Adipocyte (in vitro differentiated cells): Measurements from ENCODE around the gene OTOP2.
"Not testable (repeated sequence)": the region's sequence is repeated elsewhere in the genome, so short reads cannot be mapped to it uniquely, and the experiment has no call there.

Source experiments
- DNase-seq: peaks from one replicate; pipeline ENCODE4 v3.0.0-alpha.2; 2015; ENCODE audit warnings: low read depth
- H3K27me3 ChIP-seq: replicated peaks from 2 replicates; pipeline ENCODE4 v1.7.0; 2013; ENCODE audit warnings: mild to moderate bottlenecking, low read length, moderate library complexity; ENCODE audit not compliant: control insufficient read depth, insufficient read depth
- H3K36me3 ChIP-seq: 2 replicates; pipeline ENCODE4 v1.7.0; 2013; ENCODE audit warnings: low read length, mild to moderate bottlenecking, moderate library complexity; ENCODE audit not compliant: control insufficient read depth, insufficient read depth, severe bottlenecking
- H3K4me1 ChIP-seq: 2 replicates; pipeline ENCODE4 v1.7.0; 2013; ENCODE audit warnings: mild to moderate bottlenecking, low read length, moderate library complexity; ENCODE audit not compliant: control insufficient read depth, insufficient read depth
- H3K4me3 ChIP-seq: 2 replicates; pipeline ENCODE4 v1.7.0; 2013; ENCODE audit warnings: mild to moderate bottlenecking, low read length, moderate library complexity
- H3K9ac ChIP-seq: 2 replicates; pipeline ENCODE4 v1.7.0; 2013; ENCODE audit warnings: mild to moderate bottlenecking, low read length, moderate library complexity
- H3K9me3 ChIP-seq: 2 replicates; pipeline ENCODE4 v1.7.0; 2013; ENCODE audit warnings: mild to moderate bottlenecking, low read length, moderate library complexity; ENCODE audit not compliant: control insufficient read depth

The OTOP2 gene

DNA sequence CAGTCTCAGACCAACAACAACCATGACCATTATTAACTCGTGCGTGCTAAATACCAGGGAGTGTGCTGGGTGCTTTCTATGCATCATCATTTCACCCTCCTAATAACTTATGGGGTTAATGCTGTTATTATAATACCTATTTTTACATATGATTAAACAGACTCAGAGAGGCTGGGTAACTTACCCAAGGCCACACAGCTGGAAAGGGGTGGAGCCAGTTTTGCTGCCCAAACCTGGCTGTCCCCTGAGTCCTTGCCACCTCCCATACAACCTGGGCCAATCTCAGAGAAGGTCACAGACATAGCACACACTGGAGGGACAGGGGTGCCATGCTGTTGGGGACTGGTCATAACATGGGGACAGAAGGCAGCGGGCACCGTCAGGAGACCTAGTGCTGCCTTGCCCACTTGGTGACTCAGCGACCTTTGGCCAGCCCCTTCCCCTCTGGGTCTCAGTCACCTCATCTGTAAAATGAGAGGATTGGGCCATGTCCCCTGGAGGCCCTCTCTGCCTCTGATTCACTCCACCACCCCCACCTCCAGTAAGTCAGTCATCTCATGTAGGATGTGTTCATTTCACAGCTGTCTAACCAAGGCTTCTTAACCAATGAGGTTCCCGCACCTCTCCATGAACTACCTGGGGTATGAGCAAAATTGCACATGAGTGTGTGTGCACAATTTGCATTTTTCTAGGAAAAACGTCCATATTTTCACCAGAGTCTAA is 19.2 kb upstream of the OTOP2 start:
- Histone ChIP-seq H3K27me3 (peaks cover 51% of the 10 kb centered on the region), H3K4me3 (no peak overlapping the region), H3K9me3 (peaks cover under 1% of the 10 kb centered on the region), H3K4me1 (no peaks in the 10 kb centered on the region), H3K9ac (no peak overlapping the region), H3K36me3 (no peaks in the 10 kb centered on the region)
- no peak for DNase-seq

DNA sequence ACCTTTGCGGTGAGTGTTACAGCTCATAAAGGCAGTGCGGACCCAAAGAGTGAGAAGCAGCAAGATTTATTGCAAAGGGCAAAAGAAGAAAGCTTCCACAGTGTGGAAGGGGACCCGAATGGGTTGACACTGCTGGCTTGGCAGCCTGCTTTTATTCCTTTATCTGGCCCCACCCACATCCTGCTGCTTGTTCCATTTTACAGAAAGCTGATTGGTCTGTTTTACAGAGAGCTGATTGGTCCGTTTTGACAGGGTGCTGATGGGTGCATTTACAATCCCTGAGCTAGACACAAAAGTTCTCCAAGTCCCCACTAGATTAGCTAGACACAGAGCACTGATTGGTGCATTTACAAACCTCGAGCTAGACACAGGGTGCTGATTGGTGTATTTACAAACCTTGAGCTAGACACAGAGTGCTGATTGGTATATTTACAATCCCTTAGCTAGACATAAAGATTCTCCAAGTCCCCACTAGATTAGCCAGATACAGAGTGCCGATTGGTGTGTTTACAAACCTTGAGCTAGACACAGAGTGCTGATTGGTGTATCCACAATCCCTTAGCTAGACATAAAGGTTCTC is 17.8 kb upstream of the OTOP2 start:
- H3K4me1 ChIP-seq, DNase-seq, H3K4me3 ChIP-seq: not testable (repeated sequence)

DNA sequence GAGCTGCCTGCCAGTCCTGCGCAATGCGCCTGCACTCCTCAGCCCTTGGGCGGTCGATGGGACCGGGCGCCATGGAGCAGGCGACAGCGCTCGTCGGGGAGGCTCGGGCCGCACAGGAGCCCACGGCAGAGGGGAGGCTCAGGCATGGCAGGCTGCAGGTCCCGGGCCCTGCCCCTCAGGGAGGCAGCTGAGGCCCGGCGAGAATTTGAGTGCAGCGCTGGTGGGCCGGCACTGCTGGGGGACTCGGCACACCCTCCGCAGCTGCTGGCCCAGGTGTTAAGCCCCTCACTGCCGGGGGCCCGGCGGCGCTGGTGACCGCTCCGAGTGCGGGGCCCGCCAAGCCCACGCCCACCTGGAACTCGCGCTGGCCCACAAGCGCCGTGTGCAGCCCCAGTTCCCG is 17.1 kb upstream of the OTOP2 start:
- Histone ChIP-seq H3K4me1 (no peaks in the 10 kb centered on the region), H3K36me3 (no peaks in the 10 kb centered on the region), H3K4me3 (no peak overlapping the region), H3K27me3 (peaks cover 36% of the 10 kb centered on the region), H3K9ac (no peak overlapping the region), H3K9me3 (no peaks in the 10 kb centered on the region)
- no peak for DNase-seq

More for the DNA sequence above, 17.8 kb upstream of the OTOP2 start:
- H3K9me3 ChIP-seq, H3K9ac ChIP-seq, H3K36me3 ChIP-seq: not testable (repeated sequence)
- peaks cover 42% of the 10 kb centered on the region for H3K27me3 ChIP-seq

DNA sequence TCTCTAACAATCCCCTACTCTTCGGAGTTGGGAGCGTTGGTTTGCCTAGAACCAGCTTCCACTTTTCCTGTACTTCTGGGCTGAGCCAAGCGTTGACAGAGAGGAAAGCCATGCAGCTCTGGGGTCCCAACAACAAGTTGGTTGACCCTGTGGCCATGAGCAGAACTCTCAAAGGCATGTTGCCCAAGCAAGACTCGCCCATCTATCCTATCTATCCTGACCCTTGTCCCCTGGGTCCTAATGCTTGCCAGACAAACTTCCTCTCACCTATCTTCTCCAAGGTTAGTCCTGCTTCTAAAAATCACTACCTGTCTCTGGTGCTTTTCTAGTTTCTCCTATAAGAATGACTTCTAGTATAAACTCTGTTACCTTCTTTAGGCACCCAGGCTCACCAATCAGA is 15.0 kb upstream of the OTOP2 start:
- H3K4me3 ChIP-seq, DNase-seq, H3K9me3 ChIP-seq, H3K9ac ChIP-seq, H3K36me3 ChIP-seq, H3K4me1 ChIP-seq: not testable (repeated sequence)
- peaks cover 24% of the 10 kb centered on the region for H3K27me3 ChIP-seq

DNA sequence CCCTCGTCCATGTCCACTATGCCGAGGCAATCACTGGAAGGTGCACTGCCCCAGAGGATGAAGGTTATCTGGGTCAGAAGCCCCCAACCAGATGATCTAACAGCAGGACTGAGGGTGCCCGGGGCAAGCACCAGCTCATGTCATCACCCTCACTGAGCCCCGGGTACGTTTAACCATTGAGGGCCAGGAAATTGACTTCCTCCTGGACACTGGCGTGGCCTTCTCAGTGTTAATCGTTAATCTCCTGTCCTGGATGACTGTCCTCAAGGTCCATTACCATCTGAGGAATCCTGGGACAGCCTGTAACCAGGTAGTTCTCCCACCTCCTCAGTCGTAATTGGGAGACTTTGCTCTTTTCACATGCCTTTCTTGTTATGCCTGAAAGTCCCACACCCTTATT is 12.7 kb upstream of the OTOP2 start:
- H3K4me3 ChIP-seq, H3K4me1 ChIP-seq, H3K36me3 ChIP-seq, H3K9ac ChIP-seq, H3K9me3 ChIP-seq, DNase-seq: not testable (repeated sequence)
- H3K27me3 ChIP-seq = peaks cover 24% of the 10 kb centered on the region

DNA sequence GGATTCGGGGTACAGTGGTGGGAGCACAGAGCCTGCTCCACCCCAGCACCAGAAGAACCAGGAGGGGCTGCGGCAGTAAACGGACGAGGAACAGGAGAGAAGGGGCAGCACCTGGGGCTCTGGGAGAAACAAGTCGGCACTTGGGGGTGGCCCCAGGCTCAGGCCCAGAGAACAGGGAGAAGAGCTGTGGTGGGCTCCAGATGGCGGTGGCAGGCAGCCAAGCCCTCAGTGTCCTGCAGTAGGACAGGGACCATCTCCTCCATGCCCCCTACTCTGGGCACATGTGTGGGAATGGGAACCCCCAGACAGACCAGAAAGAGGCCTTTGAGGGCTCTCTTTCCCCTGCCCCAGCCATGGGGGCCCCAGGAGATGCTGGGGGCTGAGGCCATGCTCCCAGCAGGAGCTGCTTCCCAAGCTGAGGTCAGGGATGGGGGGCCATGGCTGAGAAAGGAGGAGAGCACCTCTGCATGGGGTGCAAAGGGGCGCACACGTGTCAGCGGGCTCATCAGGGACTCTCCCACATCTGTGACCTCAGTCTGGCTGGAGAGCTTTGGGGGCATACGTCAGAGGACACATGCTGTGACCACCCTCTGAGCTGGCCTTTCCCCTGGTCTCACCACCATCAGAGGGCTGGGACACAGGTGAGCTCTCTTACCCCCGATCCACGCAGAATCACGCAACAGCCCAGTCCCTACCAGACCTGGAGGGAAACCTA is 7.8 kb upstream of the OTOP2 start:
- no peaks in the 10 kb centered on the region for H3K9me3 ChIP-seq
- no peaks in the 10 kb centered on the region for H3K4me1 ChIP-seq
- no peaks in the 10 kb centered on the region for H3K36me3 ChIP-seq
- H3K27me3 ChIP-seq = peaks cover 30% of the 10 kb centered on the region
- H3K9ac ChIP-seq = no peak overlapping the region
- no peak overlapping the region for H3K4me3 ChIP-seq
- DNase-seq = no peak

DNA sequence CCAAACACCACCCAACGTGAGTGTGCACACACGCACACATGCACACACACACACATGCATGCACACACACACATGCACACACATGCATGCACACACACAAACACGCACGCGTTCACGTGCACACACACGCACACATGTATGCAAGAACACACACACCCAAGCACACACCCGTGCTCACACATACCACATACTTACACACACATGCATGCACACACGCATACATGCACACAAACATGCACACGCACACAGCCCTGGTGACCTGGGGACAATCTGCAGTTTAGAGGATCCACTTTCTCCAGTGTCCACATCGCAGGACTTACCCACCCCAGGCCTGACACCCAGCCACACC is 7.2 kb upstream of the OTOP2 start:
- H3K9ac ChIP-seq = no peak overlapping the region

DNA sequence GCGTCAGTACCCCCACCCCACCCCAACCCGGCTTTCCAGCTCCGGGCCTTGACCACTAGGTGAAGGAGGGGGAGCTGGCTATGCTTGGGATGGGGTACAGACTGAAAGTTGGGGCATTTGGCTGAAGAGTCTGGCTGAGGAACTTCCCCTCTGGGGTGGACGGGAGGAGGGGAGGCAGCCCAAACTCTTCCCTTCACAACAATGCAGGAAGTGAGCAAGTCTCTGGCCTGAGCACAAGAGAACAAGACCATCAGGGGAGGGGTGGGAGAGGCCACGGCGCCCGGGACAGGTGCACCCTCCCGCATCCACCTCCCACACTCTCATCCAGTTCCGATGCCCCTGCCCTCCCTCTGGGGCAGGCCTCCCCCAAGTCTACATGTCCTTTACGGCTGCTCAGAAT is 6.6 kb upstream of the OTOP2 start:
- DNase-seq = no peak
- no peak overlapping the region for H3K4me3 ChIP-seq

More for the DNA sequence above, 7.2 kb upstream of the OTOP2 start:
- Histone ChIP-seq H3K36me3 (no peaks in the 10 kb centered on the region), H3K9me3 (no peaks in the 10 kb centered on the region), H3K4me1 (no peaks in the 10 kb centered on the region), H3K4me3 (no peak overlapping the region), H3K27me3 (peaks cover 35% of the 10 kb centered on the region)
- no peak for DNase-seq

DNA sequence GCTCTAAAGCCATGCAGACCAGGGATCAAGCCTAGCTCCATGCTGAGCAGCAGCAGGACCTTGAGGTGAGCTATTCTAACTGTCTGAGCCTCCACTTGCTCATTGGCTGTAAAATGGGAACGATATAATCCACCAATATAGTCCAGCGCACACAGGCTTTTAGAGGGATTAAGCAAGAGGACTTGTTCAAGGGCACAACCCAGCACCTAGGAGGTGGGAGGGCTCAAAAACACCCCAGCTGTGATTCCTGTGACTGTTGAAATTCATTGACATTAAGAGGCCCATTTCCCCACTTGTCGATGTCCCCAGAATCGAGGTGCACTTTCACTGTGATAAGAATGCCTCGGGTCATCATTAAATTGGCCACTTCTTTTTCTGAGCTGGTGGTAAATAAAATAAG is 5.2 kb upstream of the OTOP2 start:
- no peak overlapping the region for H3K4me3 ChIP-seq
- DNase-seq = no peak
- no peaks in the 10 kb centered on the region for H3K4me1 ChIP-seq
- H3K9me3 ChIP-seq = no peaks in the 10 kb centered on the region
- no peak overlapping the region for H3K9ac ChIP-seq
- no peaks in the 10 kb centered on the region for H3K36me3 ChIP-seq
- peaks cover 46% of the 10 kb centered on the region for H3K27me3 ChIP-seq

More for the DNA sequence above, 6.6 kb upstream of the OTOP2 start:
- Histone ChIP-seq H3K27me3 (peaks cover 39% of the 10 kb centered on the region), H3K9me3 (no peaks in the 10 kb centered on the region), H3K36me3 (no peaks in the 10 kb centered on the region), H3K4me1 (no peaks in the 10 kb centered on the region), H3K9ac (no peak overlapping the region)

DNA sequence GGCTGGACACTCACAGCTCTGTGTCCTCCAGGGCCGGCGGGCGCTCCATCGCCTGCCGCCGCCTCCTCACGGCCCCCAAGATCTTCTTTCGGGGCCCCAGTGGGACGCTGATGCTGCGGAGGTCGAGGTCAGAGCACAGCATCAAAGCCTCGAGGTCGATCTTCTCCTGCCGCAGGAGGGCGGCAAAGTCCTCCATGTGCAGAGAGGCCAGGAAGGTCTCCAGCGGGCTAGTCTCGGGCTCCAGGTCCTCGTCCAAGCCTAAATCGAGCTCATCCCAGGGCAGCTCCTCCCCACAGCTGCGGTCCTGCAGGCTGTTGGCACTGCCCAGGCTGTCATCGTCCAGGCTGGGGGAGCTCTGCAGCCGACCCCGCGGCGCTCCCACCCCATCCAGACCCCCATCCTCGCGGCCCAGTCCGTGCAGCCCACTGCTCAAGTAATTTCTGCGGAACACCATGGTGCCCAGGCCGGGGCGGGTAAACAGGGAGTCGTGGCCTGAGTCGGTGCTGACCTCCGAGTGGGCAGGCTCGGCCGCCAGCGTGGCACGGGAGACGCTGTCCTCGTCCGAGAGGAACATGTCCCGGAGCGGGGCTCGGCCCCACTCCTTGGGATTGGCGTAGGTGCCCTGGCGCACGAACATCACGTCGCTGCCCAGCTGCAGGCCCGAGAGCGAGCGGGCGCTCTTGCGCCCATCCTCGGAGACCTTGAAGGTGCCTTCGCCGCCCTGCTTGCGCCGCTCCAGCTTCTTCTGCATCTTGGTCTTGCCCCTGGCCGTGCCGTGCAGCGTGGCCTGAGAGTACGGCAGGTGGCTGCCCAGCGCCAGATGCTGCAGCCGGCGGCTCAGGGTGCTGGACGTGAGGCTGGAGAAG is 4.4 kb upstream of the OTOP2 start:
- DNase-seq = no peak
- H3K27me3 ChIP-seq = peaks cover 53% of the 10 kb centered on the region

DNA sequence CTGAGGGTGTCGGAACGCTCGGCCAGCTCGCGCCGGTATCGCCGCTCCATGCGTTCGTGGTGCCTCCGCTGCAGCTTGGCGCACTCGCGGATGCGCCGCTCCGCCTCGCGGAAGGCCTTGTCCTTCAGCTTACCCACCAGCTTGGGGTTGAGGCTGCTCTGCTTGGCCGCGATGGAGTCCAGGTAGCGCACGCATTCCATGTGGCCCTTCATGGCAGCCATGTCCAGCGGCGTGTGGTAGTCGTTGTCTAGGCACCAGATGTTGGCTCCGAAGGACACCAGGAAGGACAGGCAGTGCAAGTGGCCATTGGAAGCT is 3.8 kb upstream of the OTOP2 start:
- no peak overlapping the region for H3K9ac ChIP-seq
- no peaks in the 10 kb centered on the region for H3K36me3 ChIP-seq
- no peak for DNase-seq
- H3K4me1 ChIP-seq = no peaks in the 10 kb centered on the region
- H3K9me3 ChIP-seq = no peaks in the 10 kb centered on the region
- H3K4me3 ChIP-seq = no peak overlapping the region
- peaks cover 56% of the 10 kb centered on the region for H3K27me3 ChIP-seq

More for the DNA sequence above, 4.4 kb upstream of the OTOP2 start:
- Histone ChIP-seq H3K4me1 (no peaks in the 10 kb centered on the region), H3K4me3 (no peak overlapping the region), H3K9ac (no peak overlapping the region), H3K9me3 (no peaks in the 10 kb centered on the region), H3K36me3 (no peaks in the 10 kb centered on the region)
